OCI-M2 (cell line): Measurements from ENCODE around the gene RAB36.

Experiments
- DNase-seq: peaks from one replicate; lab custom pipeline; 2025; ENCODE audit not compliant: unreplicated experiment; lab: John Stamatoyannopoulos, UW

Gene RAB36

GRCh38 chr22:23144932-23145877, at the start of gene RAB36:
Gene RAB36, plus strand, starts transcription at chr22:23145477. Its CDS starts 1,140 bp downstream, at chr22:23146617.
- DNase-seq, result no peak

- DNase-seq, result no peak
These were observed 49.4 kb upstream of the RAB36 start for GRCh38 chr22:23095733-23096342.

- no peak for DNase-seq
These were observed 47.7 kb upstream of the RAB36 start for GRCh38 chr22:23097412-23098229.

- no peak for DNase-seq
These were observed 47.0 kb upstream of the RAB36 start for GRCh38 chr22:23098230-23098705.

- DNase-seq, result no peak
These were observed 46.4 kb upstream of the RAB36 start for GRCh38 chr22:23098718-23099530.

- DNase-seq, result no peak
These were observed 45.8 kb upstream of the RAB36 start for GRCh38 chr22:23099531-23099804.

- no peak for DNase-seq
These were observed 45.0 kb upstream of the RAB36 start for GRCh38 chr22:23100124-23100801.

- no peak for DNase-seq
These were observed 43.8 kb upstream of the RAB36 start for GRCh38 chr22:23101524-23101923.

GRCh38 chr22:23102002-23102655, 43.1 kb upstream of the RAB36 start:
- no peak for DNase-seq

- DNase-seq, result no peak
These were observed 42.5 kb upstream of the RAB36 start for GRCh38 chr22:23102776-23103175.

- no peak for DNase-seq
These were observed 41.9 kb upstream of the RAB36 start for GRCh38 chr22:23103199-23103954.

GRCh38 chr22:23104187-23104971, 40.9 kb upstream of the RAB36 start:
- no peak for DNase-seq

GRCh38 chr22:23105304-23105703, 40.0 kb upstream of the RAB36 start:
- no peak for DNase-seq

GRCh38 chr22:23105919-23106318, 39.4 kb upstream of the RAB36 start:
- no peak for DNase-seq

GRCh38 chr22:23106344-23106743, 38.9 kb upstream of the RAB36 start:
- DNase-seq, result no peak

GRCh38 chr22:23106906-23107367, 38.3 kb upstream of the RAB36 start:
- no peak for DNase-seq

GRCh38 chr22:23107487-23108248, 37.6 kb upstream of the RAB36 start:
- no peak for DNase-seq
